Peyer's patch (tissue), 4 donors: ENCODE measurements around the gene GBP5. TPM values are rescaled to one million over a fixed set of nuclear protein-coding genes. Genes with fewer than 3 reads are reported as not detected.

ENCODE experiments used
- DNase-seq, 3 donors: peaks; one replicate each; pipeline ENCODE4 v3.0.0-alpha.2; 2017 to 2019
- H3K27ac ChIP-seq, 4 donors: fragments of 200-600 bp; sonication (generic); one replicate each; pipeline ENCODE4 v1.5.1; 2016 to 2019
- H3K27me3 ChIP-seq, 2 donors: fragments of 200-600 bp; sonication (generic); one replicate each; pipeline ENCODE4 v1.5.1; 2019
- H3K36me3 ChIP-seq, 3 donors: fragments of 200-600 bp; sonication (generic); one replicate each; pipeline ENCODE4 v1.5.1; 2016 to 2019
- H3K4me1 ChIP-seq, 4 donors: fragments of 200-600 bp; sonication (generic); one replicate each; pipeline ENCODE4 v1.5.1; 2016 to 2019
- H3K4me3 ChIP-seq, 4 donors: fragments of 200-600 bp; sonication (generic); 1 replicate in 3 of 4; 2 replicates in 1 of 4; pipeline ENCODE4 v1.5.1; 2016 to 2019; ENCODE audit warnings: mild to moderate bottlenecking in 1 of 4
- H3K9me3 ChIP-seq, 4 donors: fragments of 200-600 bp; sonication (generic); one replicate each; pipeline ENCODE4 v1.5.1; 2016 to 2019; ENCODE audit warnings: mild to moderate bottlenecking in 1 of 4
- CTCF ChIP-seq, 6 experiments: fragments of 450-650 bp in 4 of 6; fragments of 200-600 bp in 2 of 6; sonication (generic) in 1 of 6; IDR thresholded peaks; one replicate each; pipeline ENCODE4 v1.5.1; 2017 to 2019; ENCODE audit warnings: antibody characterized with exemption in 6 of 6, mild to moderate bottlenecking in 3 of 6, moderate library complexity in 1 of 6
- POLR2A ChIP-seq, 2 donors: fragments of 450-650 bp; IDR thresholded peaks; one replicate each; pipeline ENCODE4 v1.5.1; 2017; ENCODE audit warnings: antibody characterized with exemption in 2 of 2, mild to moderate bottlenecking in 2 of 2, moderate library complexity in 2 of 2
- total RNA-seq, 4 donors: library from RNA; depleted of rRNA; stranded (reverse); fragments of >200 nt; gene quantifications; one replicate each; pipeline ENCODE4 v1.1.0, GENCODE V29; 2016

Gene GBP5
- total RNA-seq, 4 donors from 2014 or later = 1.6 to 14.0 (median 3.1) TPM

GRCh38 chr1:89271341-89272015 lies 1.2 kb downstream of the GBP5 start:
- Histone ChIP-seq H3K36me3 (no peaks in the 10 kb centered on the region), H3K9me3 (no peaks in the 10 kb centered on the region), H3K4me3 (peak overlapping the region in 3 of 4 donors; percentile 10 to 48 (median 36)), H3K27ac (peak overlapping the region in 2 of 4 donors; percentile 7 to 57), H3K4me1 (no peaks in the 10 kb centered on the region), H3K27me3 (no peaks in the 10 kb centered on the region)
- no peak for DNase-seq
- TF ChIP-seq CTCF (IDR thresholded peaks at IDR 0.05) = no peak
- no peak for TF ChIP-seq POLR2A (IDR thresholded peaks at IDR 0.05)

- H3K4me3 ChIP-seq = peak overlapping the region in 1 of 4 donors; percentile 10
- H3K9me3 ChIP-seq = no peaks in the 10 kb centered on the region
- H3K4me1 ChIP-seq = no peaks in the 10 kb centered on the region
- DNase-seq = no peak
- no peak for TF ChIP-seq CTCF (IDR thresholded peaks at IDR 0.05)
- TF ChIP-seq POLR2A (IDR thresholded peaks at IDR 0.05) = no peak
- H3K27ac ChIP-seq = no peak overlapping the region
- no peaks in the 10 kb centered on the region for H3K27me3 ChIP-seq
- H3K36me3 ChIP-seq = no peaks in the 10 kb centered on the region
Observed at GRCh38 chr1:89270423-89270822, 2.2 kb downstream of the GBP5 start.

GRCh38 chr1:89269277-89269676 lies 3.4 kb downstream of the GBP5 start:
- no peak overlapping the region for H3K4me3 ChIP-seq

GRCh38 chr1:89262643-89263042 lies 10.0 kb downstream of the GBP5 start:
- no peak for DNase-seq
- H3K9me3 ChIP-seq = no peaks in the 10 kb centered on the region
- no peaks in the 10 kb centered on the region for H3K36me3 ChIP-seq
- H3K27me3 ChIP-seq = no peaks in the 10 kb centered on the region
- TF ChIP-seq CTCF (IDR thresholded peaks at IDR 0.05) (no peak), POLR2A (IDR thresholded peaks at IDR 0.05) (no peak)
- peak overlapping the region in 1 of 4 donors; percentile 18 for H3K4me3 ChIP-seq
- peaks cover 0 to 24% (median 0%) of the 10 kb centered on the region in 4 donors for H3K4me1 ChIP-seq
- H3K27ac ChIP-seq = peak overlapping the region in 1 of 4 donors; percentile 56

More at GRCh38 chr1:89269277-89269676, 3.4 kb downstream of the GBP5 start:
- H3K36me3 ChIP-seq = no peaks in the 10 kb centered on the region
- no peaks in the 10 kb centered on the region for H3K4me1 ChIP-seq
- TF ChIP-seq POLR2A (IDR thresholded peaks at IDR 0.05) = no peak
- TF ChIP-seq CTCF (IDR thresholded peaks at IDR 0.05) = no peak
- no peak for DNase-seq
- no peak overlapping the region for H3K27ac ChIP-seq
- H3K9me3 ChIP-seq = no peaks in the 10 kb centered on the region
- no peaks in the 10 kb centered on the region for H3K27me3 ChIP-seq

GRCh38 chr1:89261926-89262515 lies 10.6 kb downstream of the GBP5 start:
- Histone ChIP-seq H3K36me3 (no peaks in the 10 kb centered on the region), H3K9me3 (no peaks in the 10 kb centered on the region), H3K27ac (peak overlapping the region in 2 of 4 donors; percentile 2 to 56), H3K4me1 (peaks cover 0 to 24% (median 0%) of the 10 kb centered on the region in 4 donors), H3K4me3 (peak overlapping the region in 1 of 4 donors; percentile 18), H3K27me3 (no peaks in the 10 kb centered on the region)
- TF ChIP-seq CTCF (IDR thresholded peaks at IDR 0.05) (no peak), POLR2A (IDR thresholded peaks at IDR 0.05) (no peak)
- no peak for DNase-seq
